Testis (tissue), 2 donors: ENCODE results near the gene NDOR1.

Experiments used
- CTCF ChIP-seq, 3 experiments: fragments of 450-650 bp in 2 of 3; fragments of 200-600 bp in 1 of 3; sonication (generic) in 1 of 3; IDR thresholded peaks; one replicate each; pipeline ENCODE4 v1.5.1; 2016 to 2019; ENCODE audit warnings: antibody characterized with exemption in 3 of 3, mild to moderate bottlenecking in 2 of 3, moderate library complexity in 1 of 3
- POLR2A ChIP-seq: fragments of 450-650 bp; IDR thresholded peaks from one replicate; pipeline ENCODE4 v1.6.1; 2017; ENCODE audit warnings: antibody characterized with exemption, mild to moderate bottlenecking, moderate library complexity

- TF ChIP-seq CTCF (IDR thresholded peaks at IDR 0.05) (no peak), POLR2A (no peak)
Observed at GRCh38 chr9:137255448-137256114, 50.1 kb downstream of the NDOR1 start.
